CD14-positive monocyte (primary cell): Measurements from ENCODE around the gene DLGAP4. TPM values are rescaled to one million over a fixed set of nuclear protein-coding genes. Genes with fewer than 3 reads are reported as not detected.

Experiments
- DNase-seq, 3 donors: peaks; one replicate each; pipeline ENCODE4 v3.0.0-alpha.2; 2011 to 2022
- H2AFZ ChIP-seq: 2 replicates; pipeline ENCODE4 v1.6.0; 2012; ENCODE audit warnings: mild to moderate bottlenecking, low read depth, low read length, inconsistent platforms; ENCODE audit not compliant: insufficient read depth, poor library complexity, severe bottlenecking
- H3K27ac ChIP-seq, 2 donors: 1 replicate in 1 of 2; 2 replicates in 1 of 2; pipeline ENCODE4 v1.5.1; 2012 to 2013; ENCODE audit warnings: low read length in 2 of 2, control low read depth in 1 of 2, inconsistent platforms in 1 of 2, low read depth in 1 of 2, mild to moderate bottlenecking in 1 of 2
- H3K27me3 ChIP-seq, 2 donors: one replicate each; pipeline versions ENCODE4 v1.6.0 to v1.6.1; 2011 to 2013; ENCODE audit warnings: low read length in 2 of 2; ENCODE audit not compliant: control insufficient read depth in 2 of 2, insufficient read depth in 2 of 2
- H3K36me3 ChIP-seq, 2 donors: replicated peaks in 1 of 2; 1 replicate in 1 of 2; 2 replicates in 1 of 2; pipeline versions ENCODE4 v1.5.1 to v1.6.1; 2012 to 2013; ENCODE audit warnings: low read length in 2 of 2, control low read depth in 1 of 2, inconsistent platforms in 1 of 2, mild to moderate bottlenecking in 1 of 2; ENCODE audit not compliant: insufficient read depth in 2 of 2, control insufficient read depth in 1 of 2
- H3K4me1 ChIP-seq, 2 donors: 1 replicate in 1 of 2; 2 replicates in 1 of 2; pipeline versions ENCODE4 v1.5.1 to v1.6.1; 2012 to 2013; ENCODE audit warnings: low read length in 2 of 2, control low read depth in 1 of 2, inconsistent platforms in 1 of 2, mild to moderate bottlenecking in 1 of 2, moderate library complexity in 1 of 2; ENCODE audit not compliant: insufficient read depth in 2 of 2, control insufficient read depth in 1 of 2
- H3K4me2 ChIP-seq: replicated peaks from 2 replicates; pipeline ENCODE3; 2012; ENCODE audit warnings: low read length, moderate library complexity, mild to moderate bottlenecking; ENCODE audit not compliant: poor library complexity, severe bottlenecking; ENCODE audit errors: extremely low read depth
- H3K4me3 ChIP-seq, 3 experiments: fragments of 200-600 bp in 1 of 3; sonication (generic) in 1 of 3; replicated peaks in 1 of 3; 1 replicate in 2 of 3; 2 replicates in 1 of 3; pipeline ENCODE4 v1.5.1; 2011 to 2013; ENCODE audit warnings: low read length in 3 of 3, mild to moderate bottlenecking in 3 of 3, control low read depth in 2 of 3, low read depth in 2 of 3, inconsistent platforms in 1 of 3, moderate library complexity in 1 of 3
- H3K79me2 ChIP-seq: 2 replicates; pipeline ENCODE4 v1.6.0; 2012; ENCODE audit warnings: mild to moderate bottlenecking, control low read depth, inconsistent platforms, low read length, moderate library complexity; ENCODE audit not compliant: insufficient read depth
- H3K9ac ChIP-seq: 2 replicates; pipeline ENCODE4 v1.6.0; 2017; ENCODE audit warnings: low read length, mild to moderate bottlenecking; ENCODE audit not compliant: insufficient read depth, poor library complexity, severe bottlenecking
- H3K9me3 ChIP-seq, 2 donors: replicated peaks in 1 of 2; 1 replicate in 1 of 2; 2 replicates in 1 of 2; pipeline versions ENCODE4 v1.5.1 to v1.6.1; 2012 to 2013; ENCODE audit warnings: low read length in 2 of 2, control low read depth in 1 of 2; ENCODE audit not compliant: control insufficient read depth in 1 of 2, insufficient read depth in 1 of 2
- H4K20me1 ChIP-seq: 2 replicates; pipeline ENCODE4 v1.6.0; 2012; ENCODE audit warnings: mild to moderate bottlenecking, low read length, control low read depth, moderate library complexity; ENCODE audit not compliant: insufficient read depth
- H3K27ac Mint-ChIP-seq, 7 donors: one replicate each; pipeline ENCODE4 v1.8.0; 2020; ENCODE audit warnings: mild to moderate bottlenecking in 7 of 7, mixed read lengths in 7 of 7, moderate library complexity in 6 of 7, inconsistent platforms in 2 of 7
- H3K27me3 Mint-ChIP-seq, 3 donors: one replicate each; pipeline ENCODE4 v1.8.0; 2021 to 2022; ENCODE audit warnings: low read depth in 3 of 3, mild to moderate bottlenecking in 3 of 3, mixed read lengths in 3 of 3, moderate library complexity in 3 of 3, inconsistent platforms in 1 of 3
- H3K36me3 Mint-ChIP-seq, 2 donors: one replicate each; pipeline ENCODE4 v1.8.0; 2020; ENCODE audit warnings: mixed read lengths in 2 of 2, inconsistent platforms in 1 of 2, mild to moderate bottlenecking in 1 of 2
- H3K4me1 Mint-ChIP-seq: one replicate; pipeline ENCODE4 v1.8.0; 2020; ENCODE audit warnings: mild to moderate bottlenecking, mixed read lengths
- H3K4me3 Mint-ChIP-seq, 2 donors: one replicate each; pipeline ENCODE4 v1.8.0; 2020; ENCODE audit warnings: mild to moderate bottlenecking in 2 of 2, mixed read lengths in 2 of 2, moderate library complexity in 1 of 2
- H3K9me3 Mint-ChIP-seq, 7 donors: one replicate each; pipeline ENCODE4 v1.8.0; 2020 to 2022; ENCODE audit warnings: mixed read lengths in 7 of 7, mild to moderate bottlenecking in 6 of 7, moderate library complexity in 6 of 7, inconsistent platforms in 2 of 7
- WGBS: methylation state at CpG from one replicate; pipeline ENCODE4 v1.1.5; 2013; ENCODE audit warnings: missing lambda C conversion rate; ENCODE audit not compliant: insufficient coverage; 5-methylcytosine and 5-hydroxymethylcytosine counted together
- intact Hi-C, 2 donors: fragments of 100-400 bp; cut with micrococcal nuclease; formaldehyde crosslinking; loops; one replicate each; pipeline versions ENCODE4 v1.15.0 to v1.15.1; 2023
- polyA plus RNA-seq, 3 donors: library from polyadenylated mRNA; depleted of rRNA in 1 of 3; unstranded in 2 of 3; stranded (reverse) in 1 of 3; fragments of 300-500 nt in 2 of 3; fragments of >200 nt in 1 of 3; fragmentation: Illumina TruSeq in 2 of 3; gene quantifications; 1 replicate in 2 of 3; 2 replicates in 1 of 3; pipeline ENCODE4 v1.2.3, GENCODE V29; 2012 to 2021
- TF ChIP-seq, protein P1 (sequence below): fragments of 200-600 bp; IDR thresholded peaks from one replicate; pipeline ENCODE4 v1.8.0; 2022; ENCODE audit warnings: antibody characterized with exemption, mild to moderate bottlenecking

Gene DLGAP4
- polyA plus RNA-seq, 3 donors, result 9.9 to 52.7 (median 17.6) TPM

DNA sequence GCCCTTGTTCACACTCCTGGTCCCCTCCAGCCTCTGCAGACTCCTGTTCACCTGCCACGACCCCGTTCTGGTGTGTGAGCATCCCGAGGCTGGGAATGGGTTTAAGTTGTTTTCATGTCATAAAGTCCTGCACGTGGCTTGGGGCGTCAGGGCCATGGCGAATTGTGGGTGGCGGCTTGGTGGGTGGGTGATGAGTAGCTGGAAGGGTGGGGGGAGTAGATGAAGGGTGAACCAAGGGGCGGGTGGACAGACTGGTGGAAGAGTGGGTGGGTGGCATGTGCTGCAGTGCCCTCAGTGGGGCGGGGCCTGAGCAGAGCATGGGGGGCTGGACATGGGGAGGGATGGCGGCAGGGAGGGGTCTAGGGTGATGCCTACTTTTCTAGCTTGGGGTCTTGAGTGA lies 54.3 kb downstream of the DLGAP4 start:
- H3K27ac ChIP-seq, result no peak overlapping the region
- no peaks in the 10 kb centered on the region for H3K4me1 ChIP-seq
- Mint-ChIP-seq H3K4me3 (no peak overlapping the region), H3K9me3 (peaks cover 0 to 5% (median 0%) of the 10 kb centered on the region in 7 donors), H3K4me1 (no peaks in the 10 kb centered on the region), H3K27ac (no peak overlapping the region), H3K36me3 (no peaks in the 10 kb centered on the region), H3K27me3 (peaks cover 0 to 10% (median 4%) of the 10 kb centered on the region in 3 donors)
- H3K4me2 ChIP-seq, result no peak overlapping the region
- H3K79me2 ChIP-seq, result no peaks in the 10 kb centered on the region
- H4K20me1 ChIP-seq, result no peaks in the 10 kb centered on the region
- no peaks in the 10 kb centered on the region for H3K27me3 ChIP-seq
- H3K36me3 ChIP-seq, result no peaks in the 10 kb centered on the region
- no peak for DNase-seq
- no peak overlapping the region for H3K9ac ChIP-seq
- no peak overlapping the region for H2AFZ ChIP-seq
- no peak overlapping the region for H3K4me3 ChIP-seq
- TF ChIP-seq, protein P1, sequence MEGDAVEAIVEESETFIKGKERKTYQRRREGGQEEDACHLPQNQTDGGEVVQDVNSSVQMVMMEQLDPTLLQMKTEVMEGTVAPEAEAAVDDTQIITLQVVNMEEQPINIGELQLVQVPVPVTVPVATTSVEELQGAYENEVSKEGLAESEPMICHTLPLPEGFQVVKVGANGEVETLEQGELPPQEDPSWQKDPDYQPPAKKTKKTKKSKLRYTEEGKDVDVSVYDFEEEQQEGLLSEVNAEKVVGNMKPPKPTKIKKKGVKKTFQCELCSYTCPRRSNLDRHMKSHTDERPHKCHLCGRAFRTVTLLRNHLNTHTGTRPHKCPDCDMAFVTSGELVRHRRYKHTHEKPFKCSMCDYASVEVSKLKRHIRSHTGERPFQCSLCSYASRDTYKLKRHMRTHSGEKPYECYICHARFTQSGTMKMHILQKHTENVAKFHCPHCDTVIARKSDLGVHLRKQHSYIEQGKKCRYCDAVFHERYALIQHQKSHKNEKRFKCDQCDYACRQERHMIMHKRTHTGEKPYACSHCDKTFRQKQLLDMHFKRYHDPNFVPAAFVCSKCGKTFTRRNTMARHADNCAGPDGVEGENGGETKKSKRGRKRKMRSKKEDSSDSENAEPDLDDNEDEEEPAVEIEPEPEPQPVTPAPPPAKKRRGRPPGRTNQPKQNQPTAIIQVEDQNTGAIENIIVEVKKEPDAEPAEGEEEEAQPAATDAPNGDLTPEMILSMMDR, result no peak
- 76% methylated on average over 10 of the region's 10 CpGs for WGBS
- H3K9me3 ChIP-seq, result no peaks in the 10 kb centered on the region
- intact Hi-C loops, result no loop called here

DNA sequence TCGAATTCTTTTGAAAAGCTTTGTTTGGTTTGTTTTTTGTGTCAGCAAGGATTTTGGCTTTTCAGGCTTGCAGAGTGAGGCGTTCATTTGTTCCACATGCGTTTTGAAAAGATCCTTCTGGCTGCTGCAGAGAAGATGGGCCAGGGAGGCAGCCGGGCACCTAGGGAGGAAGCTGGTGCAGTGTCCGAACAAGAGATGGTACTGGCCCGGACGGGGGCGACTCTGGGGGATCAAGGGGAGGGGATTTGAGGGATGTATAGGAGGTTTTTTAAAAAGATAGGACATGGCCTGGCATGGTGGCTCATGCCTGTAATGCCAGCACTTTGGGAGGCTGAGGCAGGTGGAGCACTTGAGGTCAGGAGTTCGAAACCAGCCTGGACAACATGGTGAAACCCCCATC lies 55.3 kb downstream of the DLGAP4 start:
- H3K27ac ChIP-seq, result no peak overlapping the region
- H3K27ac Mint-ChIP-seq, result no peak overlapping the region
- TF ChIP-seq, protein P1, result no peak
- no peaks in the 10 kb centered on the region for H3K27me3 ChIP-seq
- H4K20me1 ChIP-seq, result no peaks in the 10 kb centered on the region
- WGBS, result 77% methylated on average over 7 of the region's 9 CpGs
- H3K9me3 ChIP-seq, result no peaks in the 10 kb centered on the region
- intact Hi-C loops, result no loop called here
- H3K36me3 Mint-ChIP-seq, result no peaks in the 10 kb centered on the region
- no peaks in the 10 kb centered on the region for H3K36me3 ChIP-seq
- no peak overlapping the region for H3K4me3 Mint-ChIP-seq
- H3K4me1 ChIP-seq, result no peaks in the 10 kb centered on the region
- H3K79me2 ChIP-seq, result no peaks in the 10 kb centered on the region
- H3K27me3 Mint-ChIP-seq, result peaks cover 0 to 10% (median 5%) of the 10 kb centered on the region in 3 donors
- H3K4me3 ChIP-seq, result no peak overlapping the region
- no peak overlapping the region for H3K4me2 ChIP-seq
- H3K9me3 Mint-ChIP-seq, result peaks cover 0 to 5% (median 0%) of the 10 kb centered on the region in 7 donors
- DNase-seq, result no peak
- no peaks in the 10 kb centered on the region for H3K4me1 Mint-ChIP-seq
- no peak overlapping the region for H2AFZ ChIP-seq
- H3K9ac ChIP-seq, result no peak overlapping the region
